Transverse colon (tissue), 4 donors: ENCODE measurements around the gene SRRM3. TPM values are rescaled to one million over a fixed set of nuclear protein-coding genes. Genes with fewer than 3 reads are reported as not detected.

Source experiments
- DNase-seq: peaks from one replicate; pipeline ENCODE4 v3.0.0-alpha.2; 2019
- H3K27ac ChIP-seq, 4 donors: fragments of 200-600 bp; sonication (generic); 2 replicates each; pipeline ENCODE4 v1.5.1; 2016 to 2018; ENCODE audit warnings: inconsistent platforms in 4 of 4
- H3K27me3 ChIP-seq: fragments of 200-600 bp; sonication (generic); 2 replicates; pipeline ENCODE4 v1.5.1; 2017; ENCODE audit warnings: inconsistent platforms
- H3K36me3 ChIP-seq, 4 donors: fragments of 200-600 bp; sonication (generic); 2 replicates each; pipeline ENCODE4 v1.5.1; 2017 to 2019; ENCODE audit warnings: inconsistent platforms in 4 of 4
- H3K4me1 ChIP-seq, 4 donors: fragments of 200-600 bp; sonication (generic); 2 replicates each; pipeline ENCODE4 v1.5.1; 2017 to 2020; ENCODE audit warnings: inconsistent platforms in 4 of 4
- H3K4me3 ChIP-seq, 4 donors: fragments of 200-600 bp; sonication (generic); 1 replicate in 1 of 4; 2 replicates in 3 of 4; pipeline versions ENCODE4 v1.5.1 to v1.6.1; 2017 to 2019; ENCODE audit warnings: inconsistent platforms in 4 of 4
- H3K9me3 ChIP-seq, 2 donors: fragments of 200-600 bp; sonication (generic); 2 replicates each; pipeline ENCODE4 v1.5.1; 2017 to 2019; ENCODE audit warnings: inconsistent platforms in 2 of 2
- CTCF ChIP-seq, 5 experiments: fragments of 200-600 bp in 3 of 5; fragments of 450-650 bp in 2 of 5; sonication (generic) in 3 of 5; IDR thresholded peaks; 1 replicate in 2 of 5; 2 replicates in 3 of 5; pipeline ENCODE4 v1.5.1; 2016 to 2017; ENCODE audit warnings: antibody characterized with exemption in 5 of 5, inconsistent platforms in 3 of 5, mild to moderate bottlenecking in 2 of 5, moderate library complexity in 1 of 5
- EP300 ChIP-seq: sonication (generic); formaldehyde crosslinking; IDR thresholded peaks from one replicate; pipeline ENCODE4 v1.6.1; 2017; ENCODE audit warnings: antibody characterized with exemption, low read depth
- POLR2A ChIP-seq: fragments of 450-650 bp; IDR thresholded peaks from one replicate; pipeline ENCODE4 v1.6.1; 2016; ENCODE audit warnings: antibody characterized with exemption, mild to moderate bottlenecking, moderate library complexity
- POLR2AphosphoS5 ChIP-seq, 3 donors: sonication (generic); formaldehyde crosslinking; IDR thresholded peaks; one replicate each; pipeline ENCODE4 v1.6.1; 2016; ENCODE audit warnings: antibody characterized with exemption in 3 of 3
- in situ Hi-C, 4 donors: fragments of 200-750 bp; cut with MboI; loops; one replicate each; pipeline versions ENCODE4 v1.15.0 to v1.15.1; 2017; ENCODE audit warnings: low sequenced_read_pairs in 3 of 4, low pct_ligation_motif_present in 1 of 4, low pct_unique_long_range_greater_than_20kb in 1 of 4
- intact Hi-C: fragments of 100-400 bp; cut with DNase I; formaldehyde crosslinking; loops from one replicate; pipeline ENCODE4 v1.15.1; 2023; ENCODE audit warnings: low total_unique reads
- total RNA-seq, 4 donors: library from RNA; depleted of rRNA; stranded (reverse); fragments of >200 nt; gene quantifications; one replicate each; pipeline ENCODE4 v1.1.0, GENCODE V29; 2016

The SRRM3 gene
- total RNA-seq, 4 donors from 2014 or later = 0.82 to 1.4 (median 1.1) TPM; not detected in 1

GRCh38 chr7:76336094-76336493, 134.4 kb downstream of the SRRM3 start:
- H3K9me3 ChIP-seq = no peaks in the 10 kb centered on the region
- in situ Hi-C loops = no loop called here
- intact Hi-C loops = no loop called here
- no peak overlapping the region for H3K27ac ChIP-seq
- H3K4me1 ChIP-seq = peaks cover 10 to 71% (median 19%) of the 10 kb centered on the region in 4 donors
- TF ChIP-seq POLR2AphosphoS5 (IDR thresholded peaks at IDR 0.05) = no peak
- no peak for TF ChIP-seq POLR2A
- TF ChIP-seq CTCF (IDR thresholded peaks at IDR 0.05) = no peak
- no peak for TF ChIP-seq EP300
- DNase-seq = no peak
- no peaks in the 10 kb centered on the region for H3K36me3 ChIP-seq
- H3K27me3 ChIP-seq = no peaks in the 10 kb centered on the region
- H3K4me3 ChIP-seq = no peak overlapping the region

Other genes starting within 250 kb of the SRRM3 start
- 100 to 1,000 TPM in 1 of 4 donors, 10 to 100 TPM in 3; 57.6 to 119 (median 92.0) TPM for gene TMEM120A, start 207.3 kb upstream of the SRRM3 start, total RNA-seq
- 10 to 100 TPM in 2 of 4 donors, 1 to 10 TPM in 2; 3.4 to 51.9 (median 20.9) TPM for gene STYXL1, start 153.9 kb upstream of the SRRM3 start, total RNA-seq
- gene MDH2, start 153.8 kb upstream of the SRRM3 start, total RNA-seq = 100 to 1,000 TPM; 144 to 308 (median 152) TPM
- 1,000 to 10,000 TPM in 1 of 4 donors, 100 to 1,000 TPM in 3; 387 to 1,086 (median 519) TPM for gene HSPB1, start 100.8 kb downstream of the SRRM3 start, total RNA-seq
- 10 to 100 TPM; 35.9 to 71.6 (median 48.2) TPM for gene YWHAG, start 157.1 kb downstream of the SRRM3 start, total RNA-seq
- gene SSC4D, start 207.8 kb downstream of the SRRM3 start, total RNA-seq = under 1 TPM in 1 of 4 donors, not detected in 3; 0.41 TPM
- gene ZP3, start 223.1 kb downstream of the SRRM3 start, total RNA-seq = 1 to 10 TPM in 2 of 4 donors, not detected in 2; 3.0 to 3.4 TPM